Transverse colon (tissue), 4 donors: ENCODE data around the gene RELL1.

ENCODE experiments used
- CTCF ChIP-seq, 5 experiments: fragments of 200-600 bp in 3 of 5; fragments of 450-650 bp in 2 of 5; sonication (generic) in 3 of 5; IDR thresholded peaks; 1 replicate in 2 of 5; 2 replicates in 3 of 5; pipeline ENCODE4 v1.5.1; 2016 to 2017; ENCODE audit warnings: antibody characterized with exemption in 5 of 5, inconsistent platforms in 3 of 5, mild to moderate bottlenecking in 2 of 5, moderate library complexity in 1 of 5
- POLR2AphosphoS5 ChIP-seq, 3 donors: sonication (generic); formaldehyde crosslinking; IDR thresholded peaks; one replicate each; pipeline ENCODE4 v1.6.1; 2016; ENCODE audit warnings: antibody characterized with exemption in 3 of 3

GRCh38 chr4:37726666-37727065 is 40.5 kb upstream of the RELL1 start:
- TF ChIP-seq CTCF (IDR thresholded peaks at IDR 0.05) (no peak), POLR2AphosphoS5 (IDR thresholded peaks at IDR 0.05) (no peak)
